HG02973 (cell line): ENCODE measurements around the gene STIP1.
"Not testable (repeated sequence)": the region's sequence is repeated elsewhere in the genome, so short reads cannot be mapped to it uniquely, and the experiment has no call there.

ENCODE experiments used
- ATAC-seq: cut with Tn5 transposase; IDR thresholded peaks from one replicate; pipeline ENCODE4 v1.9.1; 2021; ENCODE audit warnings: moderate library complexity; ENCODE audit not compliant: unreplicated experiment

The STIP1 gene

GRCh38 chr11:64235437-64236161, 49.6 kb downstream of the STIP1 start:
- no peak for ATAC-seq

- ATAC-seq: no peak
These were observed 51.5 kb downstream of the STIP1 start for GRCh38 chr11:64237484-64237951.

GRCh38 chr11:64238076-64238475, 52.1 kb downstream of the STIP1 start:
- no peak for ATAC-seq

GRCh38 chr11:64238999-64239398, 53.0 kb downstream of the STIP1 start:
- no peak for ATAC-seq

GRCh38 chr11:64239662-64240434, 53.9 kb downstream of the STIP1 start:
- peak; percentile 9 for ATAC-seq

GRCh38 chr11:64240435-64241240, 54.7 kb downstream of the STIP1 start, which contains the start of gene FKBP2:
Gene FKBP2 (plus strand): TSS chr11:64241095. CDS start chr11:64242388, 1,293 bp downstream.
- peak; percentile 31 for ATAC-seq

- peak; percentile 51 for ATAC-seq
These were observed 55.2 kb downstream of the STIP1 start for GRCh38 chr11:64241241-64241490.

- peak; percentile 9 for ATAC-seq
These were observed 55.8 kb downstream of the STIP1 start for GRCh38 chr11:64241491-64242374.

- ATAC-seq: no peak
These were observed 57.4 kb downstream of the STIP1 start for GRCh38 chr11:64243236-64243854.

- ATAC-seq: no peak
These were observed 58.1 kb downstream of the STIP1 start for GRCh38 chr11:64244107-64244506.

GRCh38 chr11:64244966-64245365, 59.0 kb downstream of the STIP1 start:
- ATAC-seq: no peak

GRCh38 chr11:64245401-64245796, 59.4 kb downstream of the STIP1 start:
- ATAC-seq: no peak

GRCh38 chr11:64245797-64246620, 60.0 kb downstream of the STIP1 start:
- ATAC-seq: no peak

GRCh38 chr11:64246621-64246870, 60.6 kb downstream of the STIP1 start:
- not testable (repeated sequence) for ATAC-seq

- no peak for ATAC-seq
These were observed 61.1 kb downstream of the STIP1 start, which contains the start of gene PPP1R14B for GRCh38 chr11:64246871-64247728. Gene PPP1R14B (minus strand): TSS chr11:64246943. CDS start chr11:64246673, 270 bp downstream.

GRCh38 chr11:64247729-64248531, 62.0 kb downstream of the STIP1 start:
- ATAC-seq: no peak

- no peak for ATAC-seq
These were observed 62.6 kb downstream of the STIP1 start for GRCh38 chr11:64248578-64248977.

GRCh38 chr11:64249038-64249437, 63.1 kb downstream of the STIP1 start:
- ATAC-seq: no peak
